Muscle layer of colon (tissue), 2 donors: ENCODE results near the gene SSU72.
"Not testable (repeated sequence)": the region's sequence is repeated elsewhere in the genome, so short reads cannot be mapped to it uniquely, and the experiment has no call there.

Experiments used
- H3K27ac ChIP-seq: one replicate; pipeline ENCODE4 v1.7.0; 2013; ENCODE audit warnings: low read depth, mild to moderate bottlenecking, low read length, moderate library complexity
- H3K27me3 ChIP-seq, 2 donors: one replicate each; pipeline ENCODE4 v1.7.0; 2013; ENCODE audit warnings: low read length in 2 of 2, mild to moderate bottlenecking in 2 of 2; ENCODE audit not compliant: insufficient read depth in 2 of 2, control insufficient read depth in 1 of 2
- H3K36me3 ChIP-seq: one replicate; pipeline ENCODE4 v1.7.0; 2013; ENCODE audit warnings: mild to moderate bottlenecking, low read length; ENCODE audit not compliant: insufficient read depth
- H3K4me1 ChIP-seq: one replicate; pipeline ENCODE4 v1.7.0; 2013; ENCODE audit warnings: mild to moderate bottlenecking, low read length; ENCODE audit not compliant: insufficient read depth
- H3K4me3 ChIP-seq, 2 donors: one replicate each; pipeline ENCODE4 v1.7.0; 2013; ENCODE audit warnings: low read length in 2 of 2, low read depth in 1 of 2, mild to moderate bottlenecking in 1 of 2, moderate library complexity in 1 of 2
- H3K9ac ChIP-seq: one replicate; pipeline ENCODE4 v1.7.0; 2013; ENCODE audit warnings: low read length
- H3K9me3 ChIP-seq: one replicate; pipeline ENCODE4 v1.7.0; 2013; ENCODE audit warnings: mild to moderate bottlenecking, low read length
- donor health status: abdominal sarcoma.
- donor health status: Adenocarcinoma of cecum.

SSU72 gene

DNA sequence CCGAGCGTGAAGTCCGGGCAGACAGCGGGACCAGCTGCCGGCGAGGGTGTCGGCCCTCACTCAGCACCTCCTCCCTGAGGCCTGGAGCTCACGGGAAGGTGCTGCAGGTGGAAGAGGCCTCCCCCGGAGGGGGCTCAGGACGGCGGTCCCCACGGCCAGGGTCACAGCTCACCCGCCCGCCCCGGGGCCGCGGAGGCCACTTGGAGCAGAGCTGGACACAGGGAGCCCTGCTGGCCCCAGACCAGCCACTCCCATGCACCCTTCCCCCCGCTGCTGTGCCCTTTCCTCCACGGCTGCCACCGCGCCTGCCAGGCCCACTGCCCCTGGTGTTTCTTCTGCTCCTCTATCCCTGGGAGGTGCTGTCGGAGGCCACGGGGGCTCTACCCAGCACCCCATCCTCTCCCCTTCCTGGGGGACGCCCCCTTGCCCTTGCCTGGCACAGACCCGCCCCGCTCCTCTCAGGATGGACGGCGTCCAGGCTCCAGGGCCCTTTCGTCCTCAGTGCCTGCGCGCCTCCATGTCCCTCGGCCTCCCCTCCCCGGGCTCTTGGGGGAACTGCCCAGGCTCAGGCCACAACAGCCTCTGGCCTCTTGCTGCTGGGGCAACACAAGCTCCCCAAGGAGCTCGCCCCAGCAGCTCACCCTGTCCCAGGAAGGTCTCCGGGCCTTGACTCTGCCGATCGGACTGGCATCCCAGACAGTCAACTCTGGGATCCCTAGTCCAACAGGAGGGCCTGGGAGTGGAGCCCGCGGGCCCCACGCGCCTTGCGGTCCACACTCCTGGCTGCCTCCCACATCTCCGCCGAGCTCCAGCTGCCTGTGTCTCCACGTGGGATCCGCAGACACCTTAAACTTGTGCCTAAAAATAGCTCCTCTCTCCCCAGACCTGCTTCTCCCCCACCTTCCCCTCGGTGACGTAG is 38.4 kb downstream of the SSU72 start:
- Histone ChIP-seq H3K4me3 (no peak overlapping the region), H3K36me3 (no peaks in the 10 kb centered on the region), H3K9ac (no peak overlapping the region), H3K4me1 (peaks cover 11% of the 10 kb centered on the region), H3K27me3 (no peaks in the 10 kb centered on the region), H3K9me3 (no peaks in the 10 kb centered on the region), H3K27ac (peak overlapping the region; percentile 23)

DNA sequence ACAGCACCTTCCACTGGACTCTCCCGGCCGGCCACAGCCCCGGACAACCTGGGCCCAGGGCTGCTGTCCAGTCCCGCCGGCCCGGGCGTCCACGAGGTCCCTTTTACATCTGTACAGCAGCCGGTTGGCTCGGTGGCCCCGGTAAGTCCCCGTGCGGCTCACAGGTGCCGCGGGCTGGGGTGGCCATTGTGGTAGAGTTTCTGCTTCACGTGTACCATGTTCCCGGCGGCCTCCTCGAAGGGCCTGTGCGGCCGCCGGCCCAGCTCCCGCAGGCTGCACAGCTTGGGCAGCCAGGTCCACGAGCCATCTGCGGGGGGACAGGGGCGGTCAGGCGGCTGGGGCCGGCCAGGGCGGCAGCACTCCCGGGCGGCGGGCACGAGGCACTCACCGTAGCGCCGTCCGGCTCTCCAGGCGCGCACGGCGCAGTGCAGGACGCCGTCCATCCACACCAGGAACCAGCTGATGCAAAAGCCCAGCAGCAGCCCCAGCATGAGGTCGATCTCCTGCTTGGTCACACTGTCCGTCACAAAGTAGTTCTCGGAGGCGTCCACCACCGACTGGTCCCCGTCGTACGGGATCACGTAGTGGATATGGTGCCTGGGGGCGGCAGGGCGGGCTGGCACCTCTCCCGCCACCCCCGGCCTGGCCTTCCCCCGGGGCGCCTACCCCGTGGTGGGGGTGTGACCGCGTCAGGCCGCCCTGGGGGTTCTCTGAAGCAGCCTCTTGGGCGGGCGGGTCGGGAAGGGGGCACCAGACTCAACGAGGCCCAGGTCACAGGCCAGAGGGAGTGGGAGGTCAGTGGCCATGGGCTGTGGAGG is 39.3 kb downstream of the SSU72 start:
- H3K9ac ChIP-seq: no peak overlapping the region
- peaks cover 11% of the 10 kb centered on the region for H3K4me1 ChIP-seq
- no peak overlapping the region for H3K4me3 ChIP-seq
- no peaks in the 10 kb centered on the region for H3K9me3 ChIP-seq
- H3K27me3 ChIP-seq: no peaks in the 10 kb centered on the region
- no peak overlapping the region for H3K27ac ChIP-seq
- no peaks in the 10 kb centered on the region for H3K36me3 ChIP-seq

DNA sequence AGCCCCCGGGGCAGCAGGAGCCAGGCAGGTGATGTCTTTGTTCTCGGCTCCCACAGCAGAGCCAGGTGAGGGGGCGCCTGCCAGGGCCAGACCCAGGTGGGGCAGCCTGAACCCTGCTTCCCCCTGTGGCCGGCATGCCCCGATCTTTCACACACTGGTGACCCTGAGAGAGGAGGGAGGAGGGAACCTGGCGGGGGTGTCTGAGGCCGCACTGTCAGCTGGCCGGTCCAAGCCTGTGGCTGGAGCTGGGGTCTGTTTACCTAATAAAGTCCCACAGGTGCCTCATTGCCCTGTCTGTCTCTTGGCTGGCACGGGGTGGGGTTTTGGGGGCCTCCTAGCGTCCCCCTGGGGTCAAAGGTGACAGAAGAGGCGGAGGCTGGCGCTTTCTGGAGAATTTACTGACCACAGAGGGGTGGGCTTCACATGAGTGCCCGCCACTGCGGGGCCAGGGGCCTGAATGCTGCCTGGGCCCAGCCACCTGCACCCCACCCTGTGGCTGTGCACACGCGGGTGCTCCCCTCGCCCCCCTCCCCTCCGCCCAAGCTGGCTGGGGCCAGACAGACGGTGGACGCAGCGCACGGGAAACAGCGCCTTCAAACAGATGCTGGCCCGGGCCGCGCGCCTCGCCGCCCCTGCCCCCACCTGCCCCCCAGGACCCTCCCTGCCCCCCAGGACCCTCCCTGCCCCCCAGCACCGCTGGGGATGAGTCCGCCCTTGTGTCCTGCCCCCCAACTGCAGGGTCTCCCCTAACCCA is 40.1 kb downstream of the SSU72 start:
- no peak overlapping the region for H3K27ac ChIP-seq
- no peaks in the 10 kb centered on the region for H3K27me3 ChIP-seq
- peaks cover 11% of the 10 kb centered on the region for H3K4me1 ChIP-seq
- no peaks in the 10 kb centered on the region for H3K9me3 ChIP-seq
- H3K4me3 ChIP-seq: no peak overlapping the region
- peaks cover under 1% of the 10 kb centered on the region for H3K36me3 ChIP-seq
- H3K9ac ChIP-seq: no peak overlapping the region

DNA sequence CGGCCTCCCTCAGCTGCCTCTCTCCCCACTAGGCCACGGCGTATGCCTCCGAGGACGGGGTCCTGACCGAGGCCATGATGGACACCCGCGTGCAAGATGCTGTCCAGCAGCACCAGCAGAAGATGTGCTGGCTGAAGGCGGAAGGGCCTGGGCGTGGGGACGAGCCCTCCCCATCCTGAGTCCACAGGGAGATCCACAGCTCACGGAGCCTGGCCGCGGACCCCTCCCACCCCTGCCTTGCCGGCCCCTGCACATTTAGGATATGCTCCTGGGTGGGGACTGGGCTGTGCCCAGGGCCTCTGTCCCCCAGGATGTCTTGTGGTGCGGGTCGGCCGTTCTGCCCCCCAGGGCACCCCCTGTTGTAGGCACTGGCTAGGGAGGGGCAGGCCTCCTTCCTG is 40.8 kb downstream of the SSU72 start:
- H3K4me1 ChIP-seq, H3K9me3 ChIP-seq, H3K36me3 ChIP-seq, H3K4me3 ChIP-seq, H3K27ac ChIP-seq, H3K27me3 ChIP-seq, H3K9ac ChIP-seq: not testable (repeated sequence)

DNA sequence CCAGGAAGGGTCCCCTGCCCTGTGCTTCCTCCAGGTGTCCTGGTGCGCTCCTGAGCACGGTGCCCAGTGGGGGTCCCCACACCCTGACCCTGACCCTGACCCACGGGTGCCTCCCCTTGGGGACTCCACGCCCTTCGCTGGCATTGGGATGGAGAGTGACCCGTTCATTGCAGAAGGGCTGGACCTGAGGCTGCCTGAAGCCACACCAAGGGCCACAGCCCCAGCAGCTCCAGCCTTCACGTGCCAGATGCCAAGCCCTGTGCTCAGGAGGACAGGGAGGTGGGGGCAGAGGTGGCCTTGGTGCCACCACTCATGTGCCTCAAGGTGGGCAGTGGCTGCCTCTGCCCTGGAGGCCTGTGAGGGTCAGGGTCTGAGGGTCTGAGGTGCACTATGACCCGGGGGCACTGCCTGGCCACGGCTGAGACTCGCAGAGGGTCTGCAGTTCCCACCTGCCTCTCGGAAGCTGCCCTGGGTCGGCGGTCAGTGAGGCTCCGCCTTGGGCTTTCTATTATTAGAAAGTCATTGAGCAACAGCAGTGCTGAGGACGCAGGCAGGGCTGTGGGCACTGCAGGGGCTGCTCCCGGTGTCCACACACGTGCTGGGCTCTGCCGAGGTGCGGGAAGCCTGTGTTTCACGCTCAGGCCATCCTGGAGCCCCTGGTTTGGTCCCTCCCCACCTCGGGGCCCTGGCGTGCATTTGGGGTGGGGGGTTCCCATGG is 41.3 kb downstream of the SSU72 start:
- H3K9ac ChIP-seq: not testable (repeated sequence)

DNA sequence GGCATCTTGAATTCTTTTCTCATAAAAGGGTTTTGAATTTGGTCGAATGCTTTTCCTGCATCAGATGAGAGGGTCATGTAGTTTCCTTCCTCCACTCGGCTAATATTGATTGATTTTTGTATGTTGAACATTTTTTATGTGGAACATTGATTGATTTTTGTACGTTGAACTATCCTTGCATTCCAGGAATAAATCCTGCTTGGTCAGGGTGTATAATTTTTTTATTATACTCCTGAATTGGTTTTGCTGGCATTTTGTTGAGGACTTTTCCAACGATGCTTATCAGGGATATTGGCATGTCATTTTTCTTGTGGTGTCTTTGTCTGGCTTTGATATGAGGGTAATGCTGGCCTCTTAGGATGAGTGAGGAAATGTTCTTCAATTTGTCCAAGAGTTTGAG is 42.7 kb downstream of the SSU72 start:
- H3K9me3 ChIP-seq: no peaks in the 10 kb centered on the region
- peaks cover 4% of the 10 kb centered on the region for H3K36me3 ChIP-seq
- H3K27ac ChIP-seq: no peak overlapping the region
- no peak overlapping the region for H3K4me3 ChIP-seq
- H3K27me3 ChIP-seq: no peaks in the 10 kb centered on the region
- no peak overlapping the region for H3K9ac ChIP-seq
- no peaks in the 10 kb centered on the region for H3K4me1 ChIP-seq

More for the DNA sequence above, 41.3 kb downstream of the SSU72 start:
- not testable (repeated sequence) for H3K9me3 ChIP-seq, H3K27ac ChIP-seq, H3K4me1 ChIP-seq, H3K4me3 ChIP-seq, H3K27me3 ChIP-seq, H3K36me3 ChIP-seq

DNA sequence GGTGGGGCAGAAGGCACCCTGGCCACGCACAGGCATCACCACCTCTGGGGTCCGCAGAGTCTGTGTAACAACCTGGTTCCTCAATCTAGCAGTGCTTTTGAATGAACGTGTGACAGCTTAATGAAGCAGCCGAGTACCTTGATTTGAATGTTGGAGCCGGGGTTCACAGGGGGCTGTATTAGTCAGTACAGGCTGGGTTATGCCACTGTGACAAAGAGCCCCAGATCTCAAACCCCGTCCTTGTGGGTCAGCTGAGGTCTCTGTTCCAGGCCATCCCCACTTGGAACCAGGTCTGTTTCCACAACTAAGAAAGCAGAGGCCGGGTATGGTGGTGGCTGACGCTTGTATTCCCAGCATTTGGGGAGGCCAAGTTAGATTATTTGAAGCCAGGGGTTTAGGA is 44.7 kb downstream of the SSU72 start:
- H3K27ac ChIP-seq: no peak overlapping the region
- no peaks in the 10 kb centered on the region for H3K27me3 ChIP-seq
- H3K4me1 ChIP-seq: no peaks in the 10 kb centered on the region
- H3K9me3 ChIP-seq: no peaks in the 10 kb centered on the region
- no peak overlapping the region for H3K4me3 ChIP-seq
- peaks cover 11% of the 10 kb centered on the region for H3K36me3 ChIP-seq
- H3K9ac ChIP-seq: no peak overlapping the region

DNA sequence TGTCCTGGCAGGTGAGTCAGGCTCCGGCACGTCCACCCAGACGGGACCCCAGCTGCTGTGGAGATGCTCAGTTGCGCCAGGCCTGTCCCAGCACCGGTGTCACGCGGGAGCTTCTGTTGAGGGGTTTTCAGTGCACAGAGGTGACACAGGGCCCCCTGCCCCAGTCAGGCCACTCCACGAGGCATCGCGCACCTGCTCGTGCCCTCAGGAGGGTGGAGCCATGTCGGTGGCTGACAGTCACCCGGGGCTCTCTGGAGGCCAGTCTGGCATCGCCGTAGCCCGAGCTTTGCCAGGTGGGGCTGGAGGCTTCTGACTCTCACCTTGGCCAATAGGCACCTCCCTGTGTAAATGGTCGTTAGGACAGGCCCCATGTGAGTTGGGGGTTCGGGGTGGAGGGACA is 45.3 kb downstream of the SSU72 start:
- H3K9ac ChIP-seq: no peak overlapping the region
- no peaks in the 10 kb centered on the region for H3K27me3 ChIP-seq
- peaks cover 11% of the 10 kb centered on the region for H3K36me3 ChIP-seq
- H3K4me3 ChIP-seq: no peak overlapping the region
- no peaks in the 10 kb centered on the region for H3K4me1 ChIP-seq
- H3K9me3 ChIP-seq: no peaks in the 10 kb centered on the region
- no peak overlapping the region for H3K27ac ChIP-seq

DNA sequence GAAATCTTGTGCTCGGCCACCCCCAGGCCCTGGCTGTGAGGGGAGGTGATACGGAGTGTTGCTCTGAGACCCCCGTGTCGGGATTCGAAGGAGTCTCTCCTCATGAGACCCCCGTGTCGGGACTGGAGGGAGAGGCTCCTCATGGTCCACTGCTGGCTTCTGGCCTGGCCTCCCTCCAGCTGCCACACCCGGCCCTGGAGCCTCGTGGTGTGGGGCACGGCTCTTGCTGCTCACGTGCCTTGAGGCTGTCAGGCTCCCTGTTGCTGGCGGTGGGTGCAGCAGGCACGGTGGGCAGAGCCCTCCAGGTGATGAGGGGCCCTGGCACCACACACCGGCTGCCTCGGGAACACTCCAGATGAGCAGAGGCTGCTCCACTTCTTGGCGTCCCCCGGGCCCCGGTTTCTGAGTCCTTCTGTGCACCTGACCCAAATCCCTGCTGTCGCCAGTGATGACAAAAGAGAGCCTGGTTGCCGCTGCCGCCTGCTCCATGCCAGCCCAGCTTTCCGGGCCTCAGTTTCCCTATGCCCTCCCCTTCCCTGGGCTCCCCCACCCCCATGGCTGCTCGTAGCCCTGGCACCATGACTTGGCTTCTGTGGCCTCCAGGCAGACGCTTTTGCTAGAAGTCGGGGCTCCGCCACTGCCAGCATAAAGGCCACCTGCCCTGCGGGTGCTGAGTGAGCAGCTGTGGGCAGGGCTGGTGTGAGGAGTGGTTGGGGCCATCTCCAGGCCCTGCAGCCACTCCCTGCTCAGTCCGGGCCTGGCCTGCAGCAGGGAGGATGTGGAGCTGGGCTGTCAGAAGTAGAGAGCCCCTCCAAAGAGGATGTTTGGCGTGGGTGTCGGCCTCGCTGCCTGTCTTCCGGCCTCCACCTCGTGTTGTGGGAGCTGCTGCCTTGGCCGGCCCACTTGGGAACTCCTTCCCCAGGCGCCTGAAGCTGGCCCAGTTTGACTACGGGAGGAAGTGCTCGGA is 46.1 kb downstream of the SSU72 start:
- Histone ChIP-seq H3K27me3 (no peaks in the 10 kb centered on the region), H3K4me3 (no peak overlapping the region), H3K9me3 (no peaks in the 10 kb centered on the region), H3K27ac (no peak overlapping the region), H3K36me3 (peaks cover 11% of the 10 kb centered on the region), H3K9ac (no peak overlapping the region), H3K4me1 (no peaks in the 10 kb centered on the region)

DNA sequence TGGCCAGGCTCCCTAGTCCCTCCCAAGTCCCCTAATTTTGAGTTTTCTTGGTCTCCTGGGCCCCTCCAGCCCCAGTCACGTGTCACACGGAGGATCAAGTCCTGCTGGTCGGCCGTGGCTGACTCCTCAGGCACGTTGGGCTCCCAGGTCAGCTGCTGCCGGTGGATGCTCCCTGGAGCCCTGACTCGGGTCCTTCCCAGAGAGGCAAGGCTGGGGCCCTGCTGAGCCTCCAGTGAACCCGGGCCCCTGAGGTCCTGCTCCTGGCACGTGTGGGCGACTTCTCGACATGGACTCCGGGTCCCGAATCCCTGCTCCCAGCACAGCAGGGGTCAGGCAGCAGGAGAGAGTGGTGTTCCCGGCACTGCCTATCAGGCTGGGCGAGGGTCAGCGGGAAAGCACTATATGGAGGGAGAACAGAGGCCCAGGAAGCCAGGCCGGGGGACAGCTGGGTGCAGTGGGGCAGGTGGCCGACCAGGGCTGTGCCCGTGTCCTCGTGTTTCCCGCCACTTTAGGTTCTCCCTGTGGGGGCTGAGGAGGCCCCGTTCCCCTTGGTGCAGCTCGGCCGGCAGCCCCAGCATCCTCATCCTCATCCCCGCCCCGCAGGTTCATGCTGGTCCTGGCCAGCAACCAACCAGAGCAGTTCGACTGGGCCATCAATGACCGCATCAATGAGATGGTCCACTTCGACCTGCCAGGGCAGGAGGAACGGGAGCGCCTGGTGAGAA is 47.4 kb downstream of the SSU72 start:
- Histone ChIP-seq H3K27me3 (no peaks in the 10 kb centered on the region), H3K36me3 (peaks cover 11% of the 10 kb centered on the region), H3K4me3 (no peak overlapping the region), H3K4me1 (no peaks in the 10 kb centered on the region), H3K27ac (no peak overlapping the region), H3K9ac (no peak overlapping the region), H3K9me3 (no peaks in the 10 kb centered on the region)
